Measurements from ENCODE around the gene DUSP19. TPM values are rescaled to one million over a fixed set of nuclear protein-coding genes. Genes with fewer than 3 reads are reported as not detected.
A peak's percentile ranks its signal among the peaks of the same experiment; 100 is the strongest.

Gene DUSP19
- total and polyA plus RNA-seq, 12 donors, result 0.84 to 14.1 (median 11.2) TPM

DNA sequence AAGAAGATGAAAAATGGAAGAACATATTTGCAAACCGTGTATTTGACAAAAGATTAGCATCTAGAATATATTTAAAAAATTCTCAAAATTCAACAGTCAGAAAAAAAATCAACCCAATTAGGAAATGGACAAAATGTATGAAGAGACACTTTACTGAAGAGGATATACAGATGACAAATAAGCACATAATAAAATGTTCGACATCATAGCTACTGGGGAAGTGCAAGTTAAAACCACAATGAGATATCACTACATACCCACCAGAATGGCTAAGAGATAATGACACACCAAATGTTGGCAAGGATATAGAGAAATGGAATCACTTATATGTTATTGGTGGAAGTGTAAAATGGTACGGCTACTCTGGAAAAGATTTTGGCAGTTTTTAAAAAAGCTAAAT, 34.0 kb downstream of the DUSP19 start:
- Histone ChIP-seq H3K4me1 (no peaks in the 10 kb centered on the region), H3K9me3 (no peaks in the 10 kb centered on the region), H3K27me3 (peaks cover 0 to 5% (median 0%) of the 10 kb centered on the region in 7 donors), H3K27ac (no peak overlapping the region), H3K4me3 (no peak overlapping the region), H3K36me3 (no peaks in the 10 kb centered on the region)
- intact Hi-C loops (cut with DNase I), result no loop called here
- 84 to 91% methylated on average over 3 of the region's 3 CpGs for WGBS, 2 donors
- ATAC-seq (no peak), DNase-seq (no peak)
- TF ChIP-seq, protein P1, sequence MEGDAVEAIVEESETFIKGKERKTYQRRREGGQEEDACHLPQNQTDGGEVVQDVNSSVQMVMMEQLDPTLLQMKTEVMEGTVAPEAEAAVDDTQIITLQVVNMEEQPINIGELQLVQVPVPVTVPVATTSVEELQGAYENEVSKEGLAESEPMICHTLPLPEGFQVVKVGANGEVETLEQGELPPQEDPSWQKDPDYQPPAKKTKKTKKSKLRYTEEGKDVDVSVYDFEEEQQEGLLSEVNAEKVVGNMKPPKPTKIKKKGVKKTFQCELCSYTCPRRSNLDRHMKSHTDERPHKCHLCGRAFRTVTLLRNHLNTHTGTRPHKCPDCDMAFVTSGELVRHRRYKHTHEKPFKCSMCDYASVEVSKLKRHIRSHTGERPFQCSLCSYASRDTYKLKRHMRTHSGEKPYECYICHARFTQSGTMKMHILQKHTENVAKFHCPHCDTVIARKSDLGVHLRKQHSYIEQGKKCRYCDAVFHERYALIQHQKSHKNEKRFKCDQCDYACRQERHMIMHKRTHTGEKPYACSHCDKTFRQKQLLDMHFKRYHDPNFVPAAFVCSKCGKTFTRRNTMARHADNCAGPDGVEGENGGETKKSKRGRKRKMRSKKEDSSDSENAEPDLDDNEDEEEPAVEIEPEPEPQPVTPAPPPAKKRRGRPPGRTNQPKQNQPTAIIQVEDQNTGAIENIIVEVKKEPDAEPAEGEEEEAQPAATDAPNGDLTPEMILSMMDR (IDR thresholded peaks at IDR 0.05), result no peak

DNA sequence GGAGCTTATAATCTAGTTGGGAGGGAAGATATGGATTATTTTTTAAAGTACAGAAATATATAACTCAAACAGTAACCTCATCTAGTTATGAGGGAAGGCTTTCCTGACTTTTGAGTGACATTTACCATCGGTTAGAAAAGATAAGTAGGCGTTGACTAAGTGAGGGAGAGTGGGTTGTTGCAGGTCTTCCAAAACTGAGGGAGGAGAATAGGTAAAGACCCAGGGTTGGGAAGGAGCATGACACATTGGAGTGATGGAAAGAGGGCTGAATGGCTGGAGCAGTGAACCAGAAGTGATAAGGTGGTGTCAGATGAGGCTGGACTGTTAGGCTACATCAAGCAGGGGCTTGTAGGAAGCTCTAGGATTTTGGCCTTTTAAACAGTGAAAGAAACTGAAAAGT, 35.1 kb downstream of the DUSP19 start:
- Histone ChIP-seq H3K36me3 (no peaks in the 10 kb centered on the region), H3K4me3 (no peak overlapping the region), H3K9me3 (no peaks in the 10 kb centered on the region), H3K27ac (no peak overlapping the region), H3K4me1 (no peaks in the 10 kb centered on the region), H3K27me3 (peaks cover 0 to 5% (median 0%) of the 10 kb centered on the region in 7 donors)
- TF ChIP-seq, protein P1 (IDR thresholded peaks at IDR 0.05), result no peak
- intact Hi-C loops (cut with DNase I), result no loop called here
- no peak for ATAC-seq
- no peak for DNase-seq
- 41 to 48% methylated on average over 2 of the region's 2 CpGs for WGBS, 2 donors

DNA sequence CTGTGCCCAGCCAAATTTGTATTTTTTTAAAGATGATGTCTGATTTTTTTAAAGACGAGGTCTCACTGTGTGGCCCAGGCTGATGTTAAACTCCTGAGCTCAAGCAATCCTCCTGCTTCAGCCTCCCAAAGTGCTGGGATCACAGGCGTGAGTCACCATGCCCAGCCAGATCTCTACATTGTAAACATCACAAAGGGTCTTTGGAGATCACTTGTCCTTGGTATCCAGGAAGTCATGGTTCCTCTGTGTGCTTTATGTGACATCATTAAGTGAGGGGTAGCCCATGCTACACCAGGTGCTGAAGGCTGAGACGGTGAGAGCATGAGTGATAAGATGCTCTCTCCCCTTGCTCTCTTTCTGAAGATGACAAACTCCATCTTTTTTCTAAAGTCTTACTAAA, 38.7 kb downstream of the DUSP19 start:
- no peaks in the 10 kb centered on the region for H3K4me1 ChIP-seq
- no peak overlapping the region for H3K27ac ChIP-seq
- TF ChIP-seq, protein P1 (IDR thresholded peaks at IDR 0.05), result no peak
- H3K36me3 ChIP-seq, result no peaks in the 10 kb centered on the region
- ATAC-seq (no peak), DNase-seq (no peak)
- no peaks in the 10 kb centered on the region for H3K27me3 ChIP-seq
- H3K9me3 ChIP-seq, result no peaks in the 10 kb centered on the region
- intact Hi-C loops (cut with DNase I), result no loop called here
- WGBS, 2 donors, result 68 to 82% methylated on average over 3 of the region's 3 CpGs
- no peak overlapping the region for H3K4me3 ChIP-seq

DNA sequence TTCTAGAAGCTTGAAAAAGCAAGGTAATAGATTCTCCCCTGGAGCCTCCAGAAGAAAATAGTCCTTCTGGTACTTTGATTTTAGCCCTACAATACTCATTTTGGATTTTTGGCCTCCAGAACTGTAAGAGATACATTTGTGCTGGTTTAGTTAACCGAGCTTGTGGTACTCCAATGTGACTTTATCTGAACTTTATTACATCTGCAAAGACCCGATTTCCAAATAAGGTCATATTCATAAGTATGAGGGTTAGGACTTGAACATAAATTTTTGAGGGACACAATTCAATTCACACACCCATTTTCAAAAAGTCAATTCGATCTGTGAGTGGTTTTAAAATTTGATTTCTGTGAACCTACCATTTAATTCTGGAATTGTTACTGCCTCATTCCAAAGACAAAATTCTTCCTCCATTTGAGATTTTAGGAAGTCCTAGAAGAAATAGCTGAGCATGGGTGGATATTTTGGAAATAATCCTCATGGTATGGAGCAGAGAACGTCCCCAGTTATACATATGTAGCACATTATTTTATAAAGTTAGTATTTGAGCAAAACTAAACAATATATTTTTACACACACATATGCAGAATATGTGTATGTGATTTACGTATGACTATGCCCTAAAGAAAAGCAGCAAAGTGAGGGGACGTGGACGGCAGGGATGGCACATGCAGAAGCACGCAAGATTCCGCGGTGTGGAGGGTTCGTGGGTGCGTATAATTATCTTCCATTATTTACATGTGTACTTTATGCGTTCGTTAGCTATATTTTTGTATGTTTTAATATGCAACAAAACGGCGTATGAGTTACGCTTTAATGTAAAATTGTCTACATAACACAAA, 44.8 kb downstream of the DUSP19 start:
- peak overlapping the region; percentile 52 to 96 (median 80) for H3K4me3 ChIP-seq
- ATAC-seq (no peak), DNase-seq (no peak)
- peaks cover 0 to 23% (median 14%) of the 10 kb centered on the region in 9 donors for H3K4me1 ChIP-seq
- no peaks in the 10 kb centered on the region for H3K9me3 ChIP-seq
- intact Hi-C loops (cut with DNase I), result loop anchor here in 2 of 10 donors (1.0 to 5.0 kb wide), 2 partner anchors 44 to 46 kb away; partner anchors contain the start of gene DUSP19 (in 1 of the 2)
- H3K27ac ChIP-seq, result peak overlapping the region in 9 of 10 donors; percentile 61 to 88 (median 83)
- 27 to 28% methylated on average over 17 of the region's 17 CpGs for WGBS, 2 donors
- H3K36me3 ChIP-seq, result peaks cover 0 to 2% (median 0%) of the 10 kb centered on the region in 9 donors
- H3K27me3 ChIP-seq, result no peaks in the 10 kb centered on the region
- TF ChIP-seq, protein P1 (IDR thresholded peaks at IDR 0.05), result no peak
